SK-N-SH treated with all-trans-retinoic acid at 6 μM for 48 hours (cell line): ENCODE results near the gene COL23A1.

Experiments used
- ATAC-seq: fragments of 200-7000 bp; cut with Tn5 transposase; 3 replicates; pipeline ENCODE4 v1.9.1; 2020; ENCODE audit warnings: mild to moderate bottlenecking, moderate library complexity
- ARNTL ChIP-seq: fragments of 450-650 bp; formaldehyde crosslinking; IDR thresholded peaks from 2 replicates; pipeline ENCODE4 v1.5.0; 2020; ENCODE audit warnings: low read depth, mild to moderate bottlenecking, moderate library complexity, borderline replicate concordance
- CSDC2 ChIP-seq: fragments of 250-450 bp; sonication (Bioruptor Pico); IDR thresholded peaks from 2 replicates; pipeline ENCODE4 v1.5.0; 2020; ENCODE audit warnings: mild to moderate bottlenecking, moderate library complexity
- CSRNP3 ChIP-seq: fragments of 250-450 bp; sonication (Bioruptor Pico); IDR thresholded peaks from 2 replicates; pipeline ENCODE4 v1.5.1; 2021; ENCODE audit warnings: mild to moderate bottlenecking, moderate library complexity
- ESRRG ChIP-seq: fragments of 250-450 bp; sonication (Bioruptor Pico); IDR thresholded peaks from 2 replicates; pipeline ENCODE4 v1.6.1; 2021; ENCODE audit warnings: mild to moderate bottlenecking
- ISL1 ChIP-seq: fragments of 250-450 bp; sonication (Bioruptor Pico); IDR thresholded peaks from 2 replicates; pipeline ENCODE4 v2.1.2; 2022; ENCODE audit warnings: mild to moderate bottlenecking, moderate library complexity
- PATZ1 ChIP-seq: fragments of 250-450 bp; sonication (Bioruptor Pico); IDR thresholded peaks from 2 replicates; pipeline ENCODE4 v1.8.0; 2020; ENCODE audit warnings: mild to moderate bottlenecking, moderate library complexity, borderline replicate concordance
- POU6F1 ChIP-seq: fragments of 250-450 bp; sonication (Bioruptor Pico); IDR thresholded peaks from 2 replicates; pipeline ENCODE4 v1.8.0; 2021; ENCODE audit warnings: low read depth, mild to moderate bottlenecking, moderate library complexity, borderline replicate concordance
- RARB ChIP-seq: fragments of 250-450 bp; sonication (Bioruptor Pico); IDR thresholded peaks from 2 replicates; pipeline ENCODE4 v1.8.0; 2021; ENCODE audit warnings: mild to moderate bottlenecking, moderate library complexity
- SNAI2 ChIP-seq: fragments of 250-450 bp; sonication (Bioruptor Pico); IDR thresholded peaks from 2 replicates; pipeline ENCODE4 v1.5.0; 2020; ENCODE audit warnings: mild to moderate bottlenecking, moderate library complexity
- TCF4 ChIP-seq: fragments of 250-450 bp; sonication (Bioruptor Pico); IDR thresholded peaks from 2 replicates; pipeline ENCODE4 v1.8.0; 2021; ENCODE audit warnings: mild to moderate bottlenecking, moderate library complexity, borderline replicate concordance
- ZC3H10 ChIP-seq: fragments of 250-450 bp; sonication (Bioruptor Pico); IDR thresholded peaks from 2 replicates; pipeline ENCODE4 v1.5.1; 2021; ENCODE audit warnings: mild to moderate bottlenecking, moderate library complexity
- ZFP3 ChIP-seq: fragments of 250-450 bp; sonication (Bioruptor Pico); IDR thresholded peaks from 2 replicates; pipeline ENCODE4 v1.5.0; 2020; ENCODE audit warnings: mild to moderate bottlenecking, moderate library complexity
- ZFP30 ChIP-seq: fragments of 450-650 bp; formaldehyde crosslinking; IDR thresholded peaks from 2 replicates; pipeline ENCODE4 v1.5.0; 2022; ENCODE audit warnings: mild to moderate bottlenecking, moderate library complexity
- ZNF565 ChIP-seq: fragments of 450-650 bp; formaldehyde crosslinking; conservative IDR thresholded peaks from 2 replicates; pipeline ENCODE4 v1.5.0; 2020; ENCODE audit warnings: low read depth, mild to moderate bottlenecking, moderate library complexity
- ZNF70 ChIP-seq: fragments of 450-650 bp; formaldehyde crosslinking; IDR thresholded peaks from 2 replicates; pipeline ENCODE4 v1.5.0; 2020; ENCODE audit warnings: mild to moderate bottlenecking, moderate library complexity
- ZNF8 ChIP-seq: fragments of 450-650 bp; formaldehyde crosslinking; IDR thresholded peaks from 2 replicates; pipeline ENCODE4 v1.5.0; 2020; ENCODE audit warnings: mild to moderate bottlenecking, moderate library complexity
- TF ChIP-seq, protein P1 (sequence below): fragments of 250-450 bp; sonication (Bioruptor Pico); IDR thresholded peaks from 2 replicates; pipeline ENCODE4 v1.5.1; 2020; ENCODE audit warnings: low read depth, mild to moderate bottlenecking, moderate library complexity
- TF ChIP-seq, protein P2 (sequence below): fragments of 250-450 bp; sonication (Bioruptor Pico); IDR thresholded peaks from 2 replicates; pipeline ENCODE4 v1.5.0; 2020; ENCODE audit warnings: mild to moderate bottlenecking, moderate library complexity

Gene COL23A1

DNA sequence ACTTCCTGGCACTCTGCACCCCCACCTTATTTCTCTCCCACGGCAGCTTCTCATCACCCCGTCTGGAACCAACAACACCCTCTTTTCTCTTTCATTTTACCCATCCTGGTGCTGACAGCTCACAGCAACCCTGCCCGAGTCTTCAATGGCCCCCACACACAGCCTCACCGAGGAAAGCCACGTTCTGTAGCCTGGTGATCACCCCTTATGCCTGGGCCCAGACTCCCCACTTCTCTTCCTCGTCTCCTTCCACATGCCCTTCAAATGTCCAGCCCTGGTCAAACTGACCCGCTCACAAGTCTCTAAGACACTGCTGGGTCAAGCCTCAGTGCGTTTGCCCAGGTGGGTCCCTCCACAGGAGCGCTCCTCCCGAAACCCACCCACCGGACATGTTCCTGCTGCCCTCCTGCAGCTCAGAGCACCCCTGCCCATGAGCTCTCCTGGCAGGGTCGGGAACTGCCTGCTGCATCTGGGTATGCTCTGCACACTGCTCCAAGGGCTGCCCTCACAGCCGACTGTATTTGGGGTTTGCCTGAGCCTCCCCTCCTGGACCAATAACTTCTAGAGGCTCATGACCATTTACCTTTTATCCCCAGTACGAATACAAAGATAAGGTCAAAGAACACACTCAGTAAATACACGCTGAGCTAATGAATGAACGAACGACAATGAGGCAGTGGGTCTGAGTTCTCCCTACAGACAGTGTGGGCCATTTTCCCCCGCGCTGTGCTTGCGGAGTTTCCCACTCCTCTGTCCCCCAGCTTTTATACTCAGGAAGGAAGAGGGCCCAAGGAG lies 202.9 kb downstream of the COL23A1 start:
- TF ChIP-seq ARNTL (CRISPR knock-in tag), result no peak
- ATAC-seq, result no peak

DNA sequence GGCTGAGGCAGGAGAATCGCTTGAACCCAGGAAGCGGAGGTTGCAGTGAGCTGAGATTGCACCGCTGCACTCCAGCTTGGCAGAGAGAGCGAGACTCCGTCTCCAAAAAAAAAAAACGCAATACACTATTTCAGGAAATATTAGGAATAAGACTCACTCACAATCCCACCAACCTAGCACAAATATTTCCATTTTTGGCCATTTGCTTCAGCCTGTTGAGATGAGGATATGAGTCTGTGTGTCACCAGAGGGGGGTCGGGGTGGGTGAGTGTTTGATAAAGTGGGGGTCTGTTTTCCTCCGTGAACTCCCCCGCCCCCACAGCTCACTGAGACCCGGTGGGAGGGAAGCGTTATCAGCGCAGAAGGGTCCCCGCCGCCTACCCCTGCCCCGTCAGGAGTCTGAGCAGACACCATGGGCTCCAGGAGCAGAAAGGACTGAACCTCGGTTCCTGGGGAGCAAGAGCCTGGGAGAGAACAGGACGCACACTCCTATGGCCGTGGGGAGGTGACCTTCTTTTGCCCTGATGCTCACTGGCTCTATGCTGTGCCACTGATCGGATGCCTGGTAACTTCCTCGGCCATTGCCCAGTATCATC lies 203.8 kb downstream of the COL23A1 start:
- TF ChIP-seq ZNF565 (CRISPR knock-in tag), result no peak
- no peak for TF ChIP-seq CSRNP3 (CRISPR knock-in tag)
- no peak for TF ChIP-seq ZFP3 (CRISPR knock-in tag)
- TF ChIP-seq RARB (CRISPR knock-in tag), result no peak
- no peak for TF ChIP-seq PATZ1 (CRISPR knock-in tag)
- no peak for TF ChIP-seq TCF4
- TF ChIP-seq, protein P1, sequence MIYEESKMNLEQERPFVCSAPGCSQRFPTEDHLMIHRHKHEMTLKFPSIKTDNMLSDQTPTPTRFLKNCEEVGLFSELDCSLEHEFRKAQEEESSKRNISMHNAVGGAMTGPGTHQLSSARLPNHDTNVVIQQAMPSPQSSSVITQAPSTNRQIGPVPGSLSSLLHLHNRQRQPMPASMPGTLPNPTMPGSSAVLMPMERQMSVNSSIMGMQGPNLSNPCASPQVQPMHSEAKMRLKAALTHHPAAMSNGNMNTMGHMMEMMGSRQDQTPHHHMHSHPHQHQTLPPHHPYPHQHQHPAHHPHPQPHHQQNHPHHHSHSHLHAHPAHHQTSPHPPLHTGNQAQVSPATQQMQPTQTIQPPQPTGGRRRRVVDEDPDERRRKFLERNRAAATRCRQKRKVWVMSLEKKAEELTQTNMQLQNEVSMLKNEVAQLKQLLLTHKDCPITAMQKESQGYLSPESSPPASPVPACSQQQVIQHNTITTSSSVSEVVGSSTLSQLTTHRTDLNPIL (CRISPR knock-in tag), result no peak
- no peak for TF ChIP-seq ZC3H10 (CRISPR knock-in tag)
- TF ChIP-seq ARNTL (CRISPR knock-in tag), result no peak
- TF ChIP-seq POU6F1 (CRISPR knock-in tag), result no peak
- TF ChIP-seq, protein P2, sequence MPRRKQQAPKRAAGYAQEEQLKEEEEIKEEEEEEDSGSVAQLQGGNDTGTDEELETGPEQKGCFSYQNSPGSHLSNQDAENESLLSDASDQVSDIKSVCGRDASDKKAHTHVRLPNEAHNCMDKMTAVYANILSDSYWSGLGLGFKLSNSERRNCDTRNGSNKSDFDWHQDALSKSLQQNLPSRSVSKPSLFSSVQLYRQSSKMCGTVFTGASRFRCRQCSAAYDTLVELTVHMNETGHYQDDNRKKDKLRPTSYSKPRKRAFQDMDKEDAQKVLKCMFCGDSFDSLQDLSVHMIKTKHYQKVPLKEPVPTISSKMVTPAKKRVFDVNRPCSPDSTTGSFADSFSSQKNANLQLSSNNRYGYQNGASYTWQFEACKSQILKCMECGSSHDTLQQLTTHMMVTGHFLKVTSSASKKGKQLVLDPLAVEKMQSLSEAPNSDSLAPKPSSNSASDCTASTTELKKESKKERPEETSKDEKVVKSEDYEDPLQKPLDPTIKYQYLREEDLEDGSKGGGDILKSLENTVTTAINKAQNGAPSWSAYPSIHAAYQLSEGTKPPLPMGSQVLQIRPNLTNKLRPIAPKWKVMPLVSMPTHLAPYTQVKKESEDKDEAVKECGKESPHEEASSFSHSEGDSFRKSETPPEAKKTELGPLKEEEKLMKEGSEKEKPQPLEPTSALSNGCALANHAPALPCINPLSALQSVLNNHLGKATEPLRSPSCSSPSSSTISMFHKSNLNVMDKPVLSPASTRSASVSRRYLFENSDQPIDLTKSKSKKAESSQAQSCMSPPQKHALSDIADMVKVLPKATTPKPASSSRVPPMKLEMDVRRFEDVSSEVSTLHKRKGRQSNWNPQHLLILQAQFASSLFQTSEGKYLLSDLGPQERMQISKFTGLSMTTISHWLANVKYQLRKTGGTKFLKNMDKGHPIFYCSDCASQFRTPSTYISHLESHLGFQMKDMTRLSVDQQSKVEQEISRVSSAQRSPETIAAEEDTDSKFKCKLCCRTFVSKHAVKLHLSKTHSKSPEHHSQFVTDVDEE (CRISPR knock-in tag), result no peak

DNA sequence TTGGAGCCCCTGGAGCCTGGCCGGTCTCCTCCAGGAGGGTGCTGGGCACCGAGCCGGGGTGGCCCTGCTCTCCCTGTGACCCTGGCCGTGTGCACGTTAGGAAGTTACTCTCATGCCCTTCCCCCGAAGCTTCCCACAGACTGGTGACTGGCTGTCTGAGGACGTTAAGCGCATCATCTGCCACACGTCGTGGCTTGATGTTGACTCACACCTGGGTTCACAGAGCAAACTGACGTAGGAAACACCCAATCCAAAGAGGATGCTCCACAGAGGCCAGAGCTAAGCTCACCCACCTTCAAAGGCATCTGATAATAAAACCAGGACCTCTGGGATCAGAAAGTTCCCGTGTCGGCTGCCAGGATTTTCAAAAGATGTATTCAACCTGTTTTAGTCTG lies 204.7 kb downstream of the COL23A1 start:
- no peak for ATAC-seq
- TF ChIP-seq ZFP30 (CRISPR knock-in tag) (no peak), ARNTL (CRISPR knock-in tag) (no peak), ZNF8 (CRISPR knock-in tag) (no peak), ESRRG (CRISPR knock-in tag) (no peak), TCF4 (no peak), ISL1 (CRISPR knock-in tag) (no peak), SNAI2 (no peak), CSDC2 (CRISPR knock-in tag) (no peak), POU6F1 (CRISPR knock-in tag) (no peak), ZNF565 (CRISPR knock-in tag) (no peak), ZNF70 (no peak), PATZ1 (CRISPR knock-in tag) (no peak)
- TF ChIP-seq, protein P2 (CRISPR knock-in tag), result no peak

More for the DNA sequence above, 203.8 kb downstream of the COL23A1 start:
- ATAC-seq, result no peak
